RWPE1 (cell line): ENCODE data around the gene HAPLN3.

Experiments used
- CTCF ChIA-PET: fragments of 350-600 bp; sonication (Branson Sonifier 250); formaldehyde crosslinking; extraction: SDS; loops from one replicate; lab custom pipeline; 2021; lab: Yijun Ruan, JAX
- POLR2A ChIA-PET: fragments of 400-600 bp; formaldehyde crosslinking; extraction: SDS; loops from one replicate; lab custom pipeline; 2020; ENCODE audit warnings: antibody characterized with exemption; ENCODE audit not compliant: low non-redundant PET; lab: Yijun Ruan, JAX
- DNase-seq: peaks from one replicate; pipeline ENCODE4 v3.0.0; 2012; ENCODE audit warnings: low spot score
- H3K27ac ChIP-seq: fragments of 450-650 bp; 2 replicates; pipeline ENCODE4 v1.5.1; 2017
- TF ChIP-seq, protein P1 (sequence below): fragments of 450-650 bp; conservative IDR thresholded peaks from 2 replicates; pipeline ENCODE4 v1.5.1; 2017; ENCODE audit warnings: low read depth, mild to moderate bottlenecking

The HAPLN3 gene

DNA sequence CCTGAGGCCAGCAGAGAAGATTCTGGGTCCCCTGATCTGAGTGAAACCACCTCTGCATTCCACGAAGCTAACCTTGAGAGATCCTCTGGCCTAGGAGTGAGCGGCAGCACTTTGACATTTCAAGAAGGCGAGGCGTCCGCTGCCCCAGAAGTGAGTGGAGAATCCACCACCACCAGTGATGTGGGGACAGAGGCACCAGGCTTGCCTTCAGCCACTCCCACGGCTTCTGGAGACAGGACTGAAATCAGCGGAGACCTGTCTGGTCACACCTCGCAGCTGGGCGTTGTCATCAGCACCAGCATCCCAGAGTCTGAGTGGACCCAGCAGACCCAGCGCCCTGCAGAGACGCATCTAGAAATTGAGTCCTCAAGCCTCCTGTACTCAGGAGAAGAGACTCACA is 36.4 kb downstream of the HAPLN3 start:
- ChIA-PET POLR2A (no interaction called here), CTCF (interaction anchor here (0.6 kb wide), 1 partner anchor 155 kb away, joined by 4 read pairs; no protein-coding TSS in a partner anchor)
- no peak overlapping the region for H3K27ac ChIP-seq
- TF ChIP-seq, protein P1, sequence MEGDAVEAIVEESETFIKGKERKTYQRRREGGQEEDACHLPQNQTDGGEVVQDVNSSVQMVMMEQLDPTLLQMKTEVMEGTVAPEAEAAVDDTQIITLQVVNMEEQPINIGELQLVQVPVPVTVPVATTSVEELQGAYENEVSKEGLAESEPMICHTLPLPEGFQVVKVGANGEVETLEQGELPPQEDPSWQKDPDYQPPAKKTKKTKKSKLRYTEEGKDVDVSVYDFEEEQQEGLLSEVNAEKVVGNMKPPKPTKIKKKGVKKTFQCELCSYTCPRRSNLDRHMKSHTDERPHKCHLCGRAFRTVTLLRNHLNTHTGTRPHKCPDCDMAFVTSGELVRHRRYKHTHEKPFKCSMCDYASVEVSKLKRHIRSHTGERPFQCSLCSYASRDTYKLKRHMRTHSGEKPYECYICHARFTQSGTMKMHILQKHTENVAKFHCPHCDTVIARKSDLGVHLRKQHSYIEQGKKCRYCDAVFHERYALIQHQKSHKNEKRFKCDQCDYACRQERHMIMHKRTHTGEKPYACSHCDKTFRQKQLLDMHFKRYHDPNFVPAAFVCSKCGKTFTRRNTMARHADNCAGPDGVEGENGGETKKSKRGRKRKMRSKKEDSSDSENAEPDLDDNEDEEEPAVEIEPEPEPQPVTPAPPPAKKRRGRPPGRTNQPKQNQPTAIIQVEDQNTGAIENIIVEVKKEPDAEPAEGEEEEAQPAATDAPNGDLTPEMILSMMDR = no peak
- no peak for DNase-seq

DNA sequence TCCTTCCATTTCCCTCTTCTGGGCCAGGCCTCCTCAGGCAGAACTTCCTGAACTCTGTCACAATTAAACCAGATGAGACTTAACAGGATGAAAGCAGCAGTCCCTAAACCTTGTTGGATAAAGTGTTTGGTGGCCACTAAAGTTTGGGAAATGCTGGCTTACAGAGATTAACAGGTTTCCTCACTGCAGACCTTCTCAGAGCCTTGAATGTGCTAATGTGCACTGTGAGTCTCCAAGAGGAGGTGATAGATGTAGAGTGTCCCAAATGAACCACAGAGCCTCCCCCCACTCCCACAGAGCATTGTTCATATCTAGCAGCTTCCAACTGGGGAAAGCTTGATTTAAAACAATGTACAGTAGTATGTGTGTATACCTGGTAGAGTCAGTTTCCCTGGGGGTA is 42.9 kb downstream of the HAPLN3 start:
- H3K27ac ChIP-seq = no peak overlapping the region
- ChIA-PET POLR2A (no interaction called here), CTCF (interaction anchor here (0.5 kb wide), 1 partner anchor 40 kb away, joined by 4 read pairs; no protein-coding TSS in a partner anchor)
- TF ChIP-seq, protein P1 = no peak
- DNase-seq = no peak

DNA sequence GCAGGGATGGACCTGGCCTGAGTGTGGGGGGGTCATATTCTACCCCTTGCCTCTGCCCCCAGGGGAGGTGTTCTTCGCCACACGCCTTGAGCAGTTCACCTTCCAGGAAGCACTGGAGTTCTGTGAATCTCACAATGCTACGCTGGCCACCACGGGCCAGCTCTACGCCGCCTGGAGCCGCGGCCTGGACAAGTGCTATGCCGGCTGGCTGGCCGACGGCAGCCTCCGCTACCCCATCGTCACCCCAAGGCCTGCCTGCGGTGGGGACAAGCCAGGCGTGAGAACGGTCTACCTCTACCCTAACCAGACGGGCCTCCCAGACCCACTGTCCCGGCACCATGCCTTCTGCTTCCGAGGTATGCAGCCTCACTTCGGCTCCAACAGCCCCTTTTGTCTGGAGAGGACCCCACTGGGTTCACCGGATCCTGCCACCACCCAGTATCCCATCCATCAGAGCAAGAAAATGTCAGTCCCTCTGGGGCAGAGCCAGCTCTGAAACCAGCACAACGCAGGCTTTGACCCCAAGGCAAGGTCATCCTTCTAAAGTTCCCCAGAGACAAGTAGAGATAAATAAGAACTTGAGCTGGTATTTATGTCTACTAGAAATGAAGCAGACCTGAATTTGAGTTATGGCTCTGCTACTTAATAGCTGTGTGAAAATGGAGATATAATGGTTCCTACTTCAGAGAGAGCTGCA is 45.8 kb downstream of the HAPLN3 start:
- TF ChIP-seq, protein P1 = no peak
- no peak overlapping the region for H3K27ac ChIP-seq
- ChIA-PET POLR2A (no interaction called here), CTCF (no interaction called here)
- no peak for DNase-seq

DNA sequence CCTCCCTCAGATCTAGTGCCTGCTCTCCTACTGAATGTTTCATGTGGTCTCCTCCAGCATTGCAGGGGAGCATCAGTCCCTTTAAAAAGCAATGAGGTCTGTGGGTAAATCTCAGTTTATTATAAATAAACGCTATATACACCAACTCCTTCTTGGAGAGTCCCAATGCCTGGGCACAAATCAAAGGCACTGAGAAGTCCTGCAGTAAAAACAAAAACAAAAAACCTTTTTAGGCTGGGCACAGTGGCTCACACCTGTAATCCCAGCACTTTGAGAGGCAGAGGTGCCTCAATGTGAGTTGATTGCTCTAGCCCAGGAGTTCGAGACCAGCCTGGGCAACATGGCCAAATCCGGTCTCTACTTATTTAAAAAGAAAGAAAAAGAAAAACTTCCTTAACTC is 47.1 kb downstream of the HAPLN3 start:
- no peak for DNase-seq
- TF ChIP-seq, protein P1 = no peak
- CTCF ChIA-PET = no interaction called here
- POLR2A ChIA-PET = no interaction called here
- H3K27ac ChIP-seq = no peak overlapping the region

DNA sequence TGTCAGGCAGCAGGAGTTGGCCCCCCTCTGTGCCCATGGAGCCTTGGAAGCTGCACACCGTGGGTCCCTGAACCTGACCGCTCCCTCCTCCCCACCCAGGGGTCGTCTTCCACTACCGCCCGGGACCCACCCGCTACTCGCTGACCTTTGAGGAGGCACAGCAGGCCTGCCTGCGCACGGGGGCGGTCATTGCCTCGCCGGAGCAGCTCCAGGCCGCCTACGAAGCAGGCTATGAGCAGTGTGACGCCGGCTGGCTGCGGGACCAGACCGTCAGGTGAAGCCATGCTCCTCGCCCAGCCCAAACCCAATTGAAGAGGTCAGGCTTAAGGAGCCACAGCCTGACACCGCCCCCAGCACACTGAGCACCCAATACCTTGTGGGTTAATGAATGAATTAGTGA is 48.2 kb downstream of the HAPLN3 start:
- TF ChIP-seq, protein P1 = no peak
- DNase-seq = no peak
- POLR2A ChIA-PET = no interaction called here
- no peak overlapping the region for H3K27ac ChIP-seq
- CTCF ChIA-PET = interaction anchor here (0.6 kb wide), 1 partner anchor 188 kb away, joined by 3 read pairs; no protein-coding TSS in a partner anchor

DNA sequence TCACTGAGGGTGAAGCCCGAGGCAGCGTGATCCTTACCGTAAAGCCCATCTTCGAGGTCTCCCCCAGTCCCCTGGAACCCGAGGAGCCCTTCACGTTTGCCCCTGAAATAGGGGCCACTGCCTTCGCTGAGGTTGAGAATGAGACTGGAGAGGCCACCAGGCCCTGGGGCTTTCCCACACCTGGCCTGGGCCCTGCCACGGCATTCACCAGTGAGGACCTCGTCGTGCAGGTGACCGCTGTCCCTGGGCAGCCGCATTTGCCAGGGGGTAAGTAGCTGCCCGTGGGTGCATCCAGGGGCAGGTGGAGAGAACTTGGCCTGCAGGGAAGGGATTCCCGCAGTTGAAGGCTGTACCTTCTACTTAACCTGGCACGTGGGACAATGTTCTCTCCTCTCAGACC is 49.7 kb downstream of the HAPLN3 start:
- ChIA-PET POLR2A (no interaction called here), CTCF (no interaction called here)
- TF ChIP-seq, protein P1 = no peak
- no peak for DNase-seq
- no peak overlapping the region for H3K27ac ChIP-seq
